GF-D8 (cell line): ENCODE results near the gene WARS2.

Source experiments
- DNase-seq: peaks from one replicate; lab custom pipeline; 2025; lab: John Stamatoyannopoulos, UW

The WARS2 gene

DNA sequence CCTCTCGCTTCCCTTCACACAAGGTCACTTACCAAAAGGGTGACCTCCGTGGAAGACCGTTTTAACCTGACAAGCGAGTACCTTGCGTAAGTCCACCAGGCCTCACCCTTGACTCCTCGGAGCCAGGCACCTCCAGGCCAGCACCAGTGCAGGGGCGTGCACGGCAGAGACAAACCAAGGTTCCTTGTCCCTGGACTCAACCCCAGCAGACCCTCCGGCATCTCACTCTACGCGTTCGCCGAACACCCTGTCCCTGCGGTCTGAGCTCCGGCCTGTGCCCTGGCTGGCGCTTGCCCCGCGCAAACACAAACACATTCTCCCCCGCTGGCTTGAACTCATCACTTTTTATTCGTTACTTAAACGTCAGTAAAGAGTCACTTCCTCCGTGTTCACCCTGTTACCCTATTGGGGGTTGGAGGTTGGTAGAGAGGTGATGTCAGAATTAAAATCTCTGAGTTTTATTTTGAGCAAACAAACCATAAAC lies 156.9 kb downstream of the WARS2 start:
- DNase-seq = no peak

DNA sequence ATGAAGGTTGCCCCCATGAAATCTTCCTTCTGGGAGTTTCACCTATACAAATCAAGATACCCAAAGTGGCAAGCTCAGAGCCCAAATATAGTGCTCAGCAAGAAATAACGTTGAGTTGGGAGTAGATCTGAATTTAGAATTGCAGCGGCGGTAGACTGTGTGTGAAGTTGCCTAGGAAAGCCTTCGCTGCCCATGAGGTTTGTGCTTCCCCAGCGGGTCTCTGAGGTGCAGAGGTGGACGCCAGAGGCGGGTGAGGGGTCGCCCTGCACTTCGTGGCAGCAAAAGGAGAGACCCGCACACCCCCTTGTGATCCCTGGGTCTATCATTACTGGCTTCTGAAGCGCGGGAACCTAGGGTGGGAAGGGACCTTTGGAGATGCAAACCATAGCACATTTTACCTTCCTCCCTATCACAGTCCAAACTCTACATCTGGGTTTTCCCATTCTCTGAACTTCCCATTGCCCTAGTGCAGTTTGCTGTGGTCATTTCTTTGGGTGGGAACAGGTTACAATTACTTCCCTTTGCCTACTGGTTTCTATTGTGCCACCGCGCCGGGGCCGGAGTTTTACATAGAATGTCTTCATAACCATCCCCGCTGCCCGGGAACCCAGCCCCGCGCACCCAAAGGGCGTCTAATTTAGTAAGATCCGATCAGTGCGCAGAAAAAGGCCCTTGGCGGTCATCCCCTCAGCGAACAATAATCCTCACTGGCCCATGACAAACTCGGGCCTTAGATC lies 157.5 kb downstream of the WARS2 start:
- no peak for DNase-seq

DNA sequence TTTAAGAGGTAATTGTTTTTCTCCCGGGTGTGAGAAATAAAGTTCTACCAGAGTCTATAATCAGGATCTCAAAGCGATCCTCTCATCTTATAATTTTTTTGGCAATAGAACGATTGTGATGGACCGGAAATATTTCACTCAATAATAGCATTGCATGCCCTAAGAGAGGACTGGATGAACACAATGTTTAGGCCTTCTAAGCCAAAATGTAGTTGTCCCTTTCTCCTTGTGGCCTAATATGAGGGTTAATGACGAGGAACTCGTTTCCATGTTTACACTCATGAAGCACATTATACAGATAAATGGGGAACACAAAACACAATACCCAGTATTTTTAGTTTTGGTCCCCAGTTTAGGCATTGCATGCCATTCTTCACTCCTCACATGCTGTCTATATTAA lies 158.2 kb downstream of the WARS2 start:
- no peak for DNase-seq

DNA sequence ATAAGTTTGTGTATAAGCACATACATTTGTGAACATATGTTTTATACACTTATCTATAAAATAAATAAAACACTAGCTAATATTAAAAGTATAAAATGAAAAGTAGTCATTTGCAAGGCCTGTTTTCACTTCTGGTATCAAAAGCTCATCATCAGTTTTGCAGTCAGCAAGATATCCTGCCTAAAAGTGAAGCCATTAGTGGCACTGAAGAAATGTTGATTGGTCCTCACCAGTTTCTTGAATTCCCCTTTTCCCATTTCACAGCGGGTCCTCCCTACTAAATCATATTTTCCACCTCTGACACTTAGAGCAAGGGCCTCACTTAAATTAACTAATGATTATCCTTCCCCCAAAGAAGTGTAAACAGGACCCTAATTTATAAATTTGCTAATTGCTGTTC lies 159.0 kb downstream of the WARS2 start:
- DNase-seq = no peak
